IPS-18c (cell line): Measurements from ENCODE around the gene BAIAP2L2.
"Not testable (repeated sequence)": the region's sequence is repeated elsewhere in the genome, so short reads cannot be mapped to it uniquely, and the experiment has no call there.

ENCODE experiments used
- H3K4me3 ChIP-seq: 2 replicates; pipeline ENCODE4 v1.7.0; 2013; ENCODE audit warnings: low read depth, mild to moderate bottlenecking, low read length, moderate library complexity; ENCODE audit not compliant: insufficient read depth
- H3K9me3 ChIP-seq: one replicate; pipeline ENCODE4 v1.6.1; 2013; ENCODE audit warnings: mild to moderate bottlenecking, low read length, moderate library complexity; ENCODE audit not compliant: control insufficient read depth, insufficient read depth

BAIAP2L2 gene

DNA sequence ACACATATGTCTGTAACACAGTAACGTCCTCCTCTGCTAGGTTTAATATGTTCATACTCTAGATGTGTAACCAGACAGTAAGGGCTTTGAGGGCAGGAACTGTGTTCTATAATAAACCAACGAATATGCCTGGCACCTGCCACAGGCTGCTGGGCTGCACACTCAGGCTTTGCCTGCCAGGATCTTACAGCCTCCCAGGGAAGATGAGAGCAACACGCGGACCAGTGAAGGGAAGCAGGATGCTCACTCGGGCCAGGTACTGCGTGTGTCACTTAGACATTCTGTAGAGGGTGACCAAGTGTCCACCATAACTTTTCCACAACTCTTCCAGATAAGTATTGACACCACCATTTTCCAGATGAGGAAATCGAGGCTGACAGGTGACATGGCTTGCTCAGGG lies 21.7 kb upstream of the BAIAP2L2 start:
- no peaks in the 10 kb centered on the region for H3K9me3 ChIP-seq
- H3K4me3 ChIP-seq, result no peak overlapping the region

DNA sequence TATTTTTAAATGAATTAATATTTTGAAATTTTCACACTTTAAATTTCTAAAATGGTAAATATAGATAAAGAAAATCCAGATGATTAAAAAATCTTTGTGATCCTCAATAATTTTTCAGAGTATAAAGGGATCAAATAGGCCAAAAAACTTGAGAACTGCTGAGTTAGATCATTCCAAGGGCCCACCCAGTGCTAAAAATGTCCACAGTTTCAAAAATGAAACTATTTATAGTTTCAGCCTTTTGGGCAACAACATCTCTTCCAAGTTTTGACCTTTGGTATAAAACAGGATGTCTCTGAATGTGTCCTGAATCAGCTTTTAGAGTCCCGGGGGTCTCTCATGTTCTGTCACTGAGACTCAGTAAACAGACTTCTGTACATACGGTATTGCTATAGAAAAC lies 20.9 kb upstream of the BAIAP2L2 start:
- Histone ChIP-seq H3K9me3 (no peaks in the 10 kb centered on the region), H3K4me3 (no peak overlapping the region)

DNA sequence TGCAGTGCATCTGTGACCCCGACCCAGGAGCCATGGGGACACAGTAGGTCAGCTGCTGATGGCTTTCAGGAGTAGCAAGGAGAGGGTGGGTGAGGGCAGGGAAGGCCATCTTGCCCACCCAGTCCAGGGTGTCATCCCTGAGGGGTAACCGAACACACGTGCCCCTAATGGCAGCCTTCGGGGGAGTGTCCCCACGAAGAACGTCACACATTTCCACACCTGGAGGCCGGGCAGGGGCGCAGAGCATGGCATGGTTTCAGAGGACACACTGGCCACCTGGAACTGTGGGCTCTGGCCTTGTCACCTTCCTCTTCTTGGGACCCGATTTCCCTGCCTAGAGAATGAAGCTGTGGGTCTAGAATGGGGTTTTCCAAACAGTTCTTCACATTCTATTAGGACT lies 19.4 kb upstream of the BAIAP2L2 start:
- no peak overlapping the region for H3K4me3 ChIP-seq
- no peaks in the 10 kb centered on the region for H3K9me3 ChIP-seq

DNA sequence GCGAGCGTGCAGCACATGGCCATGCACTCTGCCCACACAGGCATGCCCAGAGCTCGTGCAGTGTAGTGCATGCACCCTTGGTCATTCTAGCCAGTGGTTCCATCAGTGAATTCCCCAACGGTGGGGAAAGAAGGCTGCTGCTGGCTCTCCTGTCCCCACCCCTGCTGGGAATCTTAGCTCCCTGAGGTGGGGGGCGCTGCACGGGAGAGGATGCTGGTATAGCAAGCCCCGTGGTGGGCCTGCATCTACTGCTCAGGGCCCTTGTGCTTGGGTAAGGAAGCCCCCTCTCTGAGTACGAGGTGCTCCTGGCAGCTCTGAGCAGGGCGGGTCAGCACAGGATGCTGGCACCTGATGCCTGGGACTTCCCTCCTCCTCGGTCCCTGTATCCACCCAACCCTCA lies 18.5 kb upstream of the BAIAP2L2 start:
- Histone ChIP-seq H3K9me3 (no peaks in the 10 kb centered on the region), H3K4me3 (no peak overlapping the region)

DNA sequence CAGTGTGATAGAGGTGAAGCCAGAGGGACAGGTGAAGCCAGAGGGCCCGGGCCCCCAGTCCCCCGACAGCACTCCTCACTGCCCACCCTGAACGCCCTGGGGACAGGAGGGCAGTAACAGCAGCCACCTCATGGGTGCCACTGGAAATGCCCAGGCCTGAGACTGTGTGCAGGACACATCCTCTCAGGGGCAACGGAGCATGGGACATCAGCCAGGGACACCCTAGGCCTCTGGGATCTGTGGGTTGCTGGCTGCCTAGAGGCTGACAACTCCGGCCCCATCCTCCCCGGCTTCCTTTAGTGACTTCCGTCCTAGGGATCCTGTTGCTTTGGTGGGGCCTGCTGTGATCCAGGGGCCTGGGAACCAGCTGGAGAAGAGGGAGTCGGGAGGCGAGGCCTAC lies 17.4 kb upstream of the BAIAP2L2 start:
- H3K9me3 ChIP-seq, result no peaks in the 10 kb centered on the region
- no peak overlapping the region for H3K4me3 ChIP-seq

DNA sequence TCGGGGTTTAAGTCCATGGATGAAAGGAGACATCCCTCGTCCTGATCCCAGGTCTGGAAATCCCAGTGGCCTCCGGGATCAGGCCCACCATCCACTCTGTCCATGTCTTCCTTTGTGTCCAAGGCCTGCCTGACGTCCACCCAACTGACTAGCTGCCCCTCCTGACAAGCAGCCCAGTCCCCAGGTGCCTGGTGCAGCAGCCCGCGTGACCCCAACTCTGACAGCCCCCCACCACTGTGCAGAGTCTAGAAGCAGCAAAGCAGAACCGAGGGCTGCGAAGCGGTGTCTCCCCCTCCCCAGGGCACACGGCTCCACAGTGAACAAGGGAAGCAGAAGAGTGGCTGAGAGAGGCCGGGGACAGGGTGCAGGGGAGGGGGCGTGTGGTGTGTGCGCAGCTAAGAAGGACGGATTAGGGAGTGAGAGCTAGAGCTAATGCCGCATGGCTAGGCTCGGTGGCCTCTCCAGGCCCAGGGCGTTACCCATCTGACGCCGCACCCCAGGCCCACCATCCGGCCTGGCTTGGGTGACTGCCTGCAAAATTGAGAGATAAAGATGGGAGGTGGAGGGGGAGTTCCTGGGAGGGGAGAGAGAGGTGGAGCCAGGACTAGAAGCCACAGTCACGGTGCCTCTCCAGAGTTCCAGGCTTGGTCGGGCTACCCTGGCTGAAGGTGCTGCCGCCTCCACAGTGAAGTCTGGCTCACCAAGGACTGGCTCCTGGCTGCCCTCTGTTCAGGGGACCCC lies 16.6 kb upstream of the BAIAP2L2 start:
- Histone ChIP-seq H3K9me3 (no peaks in the 10 kb centered on the region), H3K4me3 (no peak overlapping the region)

DNA sequence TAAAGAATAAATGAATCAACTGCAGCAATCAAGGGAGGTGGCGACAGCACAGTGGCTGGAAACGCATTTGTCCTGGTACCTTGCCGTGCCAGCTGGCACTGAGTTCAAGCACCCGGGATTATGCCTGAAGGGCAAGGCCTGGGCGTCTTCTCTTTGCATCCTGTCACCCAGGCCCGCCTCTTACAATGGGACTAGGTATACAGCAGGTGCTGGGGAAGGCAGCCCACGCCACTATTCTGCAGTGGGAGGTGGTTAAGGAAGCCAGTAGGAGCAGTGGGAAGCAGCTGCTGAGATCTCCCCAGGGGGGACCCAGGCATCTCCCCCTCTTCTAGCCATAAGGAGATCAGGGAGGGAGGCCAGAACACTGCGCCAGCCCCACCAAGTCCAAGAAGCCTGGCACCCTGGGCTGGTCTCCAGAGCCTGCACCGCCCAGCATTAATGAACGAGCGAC lies 15.3 kb upstream of the BAIAP2L2 start:
- Histone ChIP-seq H3K4me3 (no peak overlapping the region), H3K9me3 (no peaks in the 10 kb centered on the region)

DNA sequence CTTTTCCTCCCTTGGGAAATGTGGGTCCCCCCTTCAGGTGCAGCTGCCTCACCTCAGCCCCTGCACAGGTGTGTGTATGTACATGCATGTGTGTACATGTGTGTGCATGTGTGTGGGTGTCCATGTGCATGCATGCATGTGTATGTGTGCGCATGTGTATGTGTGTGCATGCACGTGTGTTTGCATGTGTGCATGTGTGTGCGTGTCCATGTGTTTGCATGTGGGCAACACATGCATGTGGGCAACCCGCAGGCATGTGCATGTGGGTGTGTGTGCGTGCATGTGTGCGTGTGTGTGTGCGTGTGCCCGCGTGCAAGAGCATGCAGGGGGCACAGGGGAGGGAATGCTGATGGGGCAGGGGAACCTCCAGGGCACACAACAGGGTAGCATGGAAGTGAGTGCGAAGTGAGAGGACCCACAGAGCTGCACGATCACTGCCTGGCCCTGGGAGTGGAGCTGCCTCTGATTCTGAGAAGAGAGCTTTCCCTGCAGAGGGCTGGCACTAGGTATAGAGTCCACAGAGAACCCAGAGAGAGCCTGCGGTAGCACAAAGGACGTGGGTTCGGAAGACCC lies 14.6 kb upstream of the BAIAP2L2 start:
- no peaks in the 10 kb centered on the region for H3K9me3 ChIP-seq
- no peak overlapping the region for H3K4me3 ChIP-seq

DNA sequence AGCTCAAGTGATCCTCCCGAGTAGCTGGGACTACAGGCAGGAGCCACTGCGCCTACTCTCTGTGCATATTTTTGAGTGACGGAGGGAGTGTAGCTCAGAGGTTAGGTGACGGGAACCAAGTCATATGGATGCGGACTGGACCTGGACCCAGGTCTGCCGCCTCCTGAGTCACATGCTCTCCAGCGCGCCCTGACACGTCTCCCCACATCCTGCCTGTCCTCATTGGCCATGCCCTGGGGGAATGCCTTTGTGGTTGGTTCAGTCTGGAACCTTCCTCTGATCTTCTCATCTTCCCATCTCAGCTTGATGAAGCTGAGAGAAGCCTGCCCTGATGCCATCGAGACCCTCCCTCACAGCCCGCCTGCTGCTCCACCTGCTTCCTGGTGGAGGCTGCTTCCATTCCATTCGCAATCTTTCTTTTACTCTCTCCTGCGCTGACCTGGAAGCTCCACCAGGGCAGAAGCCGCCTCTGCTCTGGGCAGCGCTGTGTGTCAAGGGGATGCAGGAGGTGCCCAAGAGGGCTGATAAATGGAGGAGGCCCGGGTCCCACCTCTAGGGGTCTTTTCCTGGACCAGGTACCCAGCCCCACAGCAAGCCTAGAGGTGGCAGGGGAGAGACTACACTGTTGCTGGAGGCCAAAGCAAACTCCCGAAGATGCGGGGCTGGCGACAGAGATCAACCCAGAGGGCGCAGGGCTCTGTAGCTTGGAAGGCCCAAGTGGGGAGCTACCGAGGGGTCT lies 13.9 kb upstream of the BAIAP2L2 start:
- Histone ChIP-seq H3K4me3 (no peak overlapping the region), H3K9me3 (no peaks in the 10 kb centered on the region)

DNA sequence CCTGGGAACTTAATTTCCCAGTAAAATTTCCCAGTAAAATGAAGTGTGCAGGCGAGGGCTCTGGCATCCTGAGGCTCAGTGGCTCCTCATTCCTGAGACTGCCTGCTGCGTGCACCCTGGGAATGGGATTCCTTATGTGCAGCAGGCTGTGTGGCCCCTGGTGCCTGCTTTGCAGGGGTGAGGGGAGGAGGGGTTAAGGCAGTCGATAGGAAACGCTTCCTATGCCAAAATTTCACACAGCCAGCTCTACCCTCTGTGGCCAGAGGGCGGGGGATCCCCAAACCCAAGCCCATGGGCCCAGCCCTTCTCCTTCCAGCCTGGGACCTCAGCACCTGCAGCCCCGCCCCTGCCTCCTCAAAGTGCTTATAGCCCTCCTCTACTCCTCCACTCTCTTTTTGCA lies 12.1 kb upstream of the BAIAP2L2 start:
- Histone ChIP-seq H3K4me3 (no peak overlapping the region), H3K9me3 (no peaks in the 10 kb centered on the region)

DNA sequence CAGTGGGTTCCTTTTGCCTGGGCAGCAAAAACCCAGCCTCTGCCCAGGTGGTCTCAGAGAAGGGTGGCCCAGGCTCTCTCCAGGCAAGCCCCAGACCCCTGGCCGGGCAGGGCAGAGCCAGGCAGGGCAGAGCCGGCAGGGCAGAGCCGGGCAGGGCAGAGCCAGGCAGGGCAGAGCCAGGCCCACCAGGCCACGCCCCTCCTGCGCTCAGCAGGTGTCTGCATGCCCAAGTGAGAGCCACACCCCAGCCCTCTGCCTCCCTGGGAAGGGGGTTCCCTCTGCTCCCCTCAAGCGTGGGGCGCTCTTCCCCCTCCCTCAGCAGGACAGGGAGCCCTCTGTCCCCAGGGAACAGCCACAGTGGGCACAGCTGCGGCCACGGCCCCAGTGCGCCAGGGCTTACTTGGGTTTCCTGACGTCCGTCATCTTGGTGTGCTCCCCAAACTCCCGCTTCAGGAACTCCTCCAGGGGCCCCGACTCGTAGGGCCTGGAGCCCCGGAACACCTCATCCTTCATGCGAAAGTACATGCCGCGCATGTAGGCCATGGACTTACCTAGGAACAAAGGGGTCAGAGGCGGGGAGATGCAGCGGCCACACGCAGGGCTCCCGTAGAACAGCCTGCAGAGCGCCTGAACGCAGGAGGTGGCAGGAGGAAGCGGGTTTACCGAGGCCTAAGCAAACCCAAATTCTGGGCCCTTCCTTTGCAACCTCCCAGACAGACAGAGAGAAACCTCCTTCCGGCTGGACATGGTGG lies 10.1 kb upstream of the BAIAP2L2 start:
- Histone ChIP-seq H3K9me3 (no peaks in the 10 kb centered on the region), H3K4me3 (no peak overlapping the region)

DNA sequence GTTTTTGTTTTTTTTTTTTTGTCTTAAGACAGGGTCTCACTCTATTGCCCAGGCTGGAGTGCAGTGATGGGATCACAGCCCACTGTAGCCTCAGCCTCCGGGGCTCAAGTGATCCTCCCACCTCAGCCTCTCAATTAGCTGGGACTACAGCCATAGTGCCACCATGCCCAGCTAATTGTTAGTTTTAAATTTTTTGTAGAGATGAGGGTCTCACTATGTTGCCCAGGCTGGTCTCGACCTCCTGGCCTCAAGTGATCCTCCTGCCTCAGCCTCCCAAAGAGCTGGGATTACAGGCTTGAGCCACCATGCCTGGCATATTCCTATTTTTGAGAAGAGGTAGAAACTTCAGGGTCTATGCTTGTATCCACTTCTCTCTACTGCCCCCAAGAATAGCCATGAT lies 8.3 kb upstream of the BAIAP2L2 start:
- not testable (repeated sequence) for H3K9me3 ChIP-seq, H3K4me3 ChIP-seq

DNA sequence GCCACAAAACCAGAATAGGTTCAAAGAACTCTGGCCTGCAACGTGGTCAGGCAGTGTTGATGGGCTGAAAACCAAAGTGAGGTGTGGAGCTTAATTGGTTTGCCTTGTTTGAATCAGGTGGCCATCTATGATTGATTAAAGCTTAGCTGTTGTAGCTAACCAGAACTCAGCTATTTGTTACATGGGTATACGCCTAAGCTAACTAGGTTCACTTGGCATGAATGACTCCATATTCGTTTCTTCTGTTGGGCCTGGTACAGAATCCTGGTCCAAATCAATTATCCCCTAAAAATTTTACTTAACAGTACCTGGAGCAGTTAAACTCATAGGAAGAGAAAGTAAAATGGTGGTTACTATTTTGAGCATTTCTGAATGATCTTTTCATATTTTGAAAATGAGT lies 7.7 kb upstream of the BAIAP2L2 start:
- Histone ChIP-seq H3K9me3 (no peaks in the 10 kb centered on the region), H3K4me3 (no peak overlapping the region)

DNA sequence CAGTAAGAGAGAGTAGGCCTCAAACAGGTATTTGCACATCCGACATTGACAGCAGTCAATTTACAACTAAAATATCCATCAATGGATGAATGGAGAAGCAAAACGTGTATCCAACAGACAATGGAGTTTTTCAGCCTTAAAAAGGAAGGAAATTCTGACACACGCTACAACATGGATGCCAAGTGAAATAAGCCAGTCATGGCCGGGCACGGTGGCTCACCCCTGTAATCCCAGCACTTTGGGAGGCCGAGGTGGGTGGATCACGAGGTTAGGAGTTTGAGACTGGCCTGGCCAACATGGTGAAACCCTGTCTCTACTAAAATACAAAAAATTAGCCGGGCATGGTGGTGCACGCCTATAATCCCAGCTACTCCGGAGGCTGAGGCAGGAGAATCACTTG lies 7.1 kb upstream of the BAIAP2L2 start:
- not testable (repeated sequence) for H3K4me3 ChIP-seq, H3K9me3 ChIP-seq

DNA sequence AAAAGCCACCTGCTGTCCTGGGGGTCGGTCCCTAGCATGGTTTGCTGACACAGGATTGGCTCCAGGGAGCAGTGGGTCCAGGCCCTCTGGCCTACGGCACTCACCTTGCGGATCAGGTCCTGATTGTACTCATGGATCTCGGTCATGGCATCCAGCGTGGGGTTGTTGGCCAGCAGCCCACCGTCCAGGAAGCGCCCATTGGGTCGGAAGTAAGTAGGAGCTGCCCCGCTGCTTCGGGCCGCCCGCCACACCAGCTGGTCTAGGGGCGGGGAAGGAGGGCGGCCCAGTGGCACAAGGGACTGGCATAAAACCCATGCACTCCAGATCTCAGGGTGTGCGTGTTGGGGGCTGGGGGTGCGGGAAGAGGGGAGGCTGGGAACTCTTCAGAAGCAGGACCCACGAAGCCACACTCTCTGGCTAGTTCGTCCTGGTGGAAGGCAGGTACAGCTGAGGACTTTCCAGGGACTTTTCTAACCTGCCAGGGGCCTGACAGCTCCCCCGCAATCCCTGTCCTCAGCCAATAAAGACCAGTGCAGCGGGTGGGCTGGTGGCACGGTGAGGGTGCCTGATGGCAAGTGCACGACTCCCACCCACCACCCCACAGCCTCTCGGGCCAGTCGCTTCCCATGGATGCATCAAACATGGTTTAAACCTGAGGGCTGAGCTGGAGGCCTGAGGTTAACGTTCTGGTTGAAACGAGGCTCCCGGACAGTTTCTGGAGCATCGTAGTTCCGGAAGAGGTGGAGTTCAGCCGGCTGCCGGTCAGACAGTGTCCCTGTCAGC lies 5.1 kb upstream of the BAIAP2L2 start:
- Histone ChIP-seq H3K4me3 (no peak overlapping the region), H3K9me3 (no peaks in the 10 kb centered on the region)

DNA sequence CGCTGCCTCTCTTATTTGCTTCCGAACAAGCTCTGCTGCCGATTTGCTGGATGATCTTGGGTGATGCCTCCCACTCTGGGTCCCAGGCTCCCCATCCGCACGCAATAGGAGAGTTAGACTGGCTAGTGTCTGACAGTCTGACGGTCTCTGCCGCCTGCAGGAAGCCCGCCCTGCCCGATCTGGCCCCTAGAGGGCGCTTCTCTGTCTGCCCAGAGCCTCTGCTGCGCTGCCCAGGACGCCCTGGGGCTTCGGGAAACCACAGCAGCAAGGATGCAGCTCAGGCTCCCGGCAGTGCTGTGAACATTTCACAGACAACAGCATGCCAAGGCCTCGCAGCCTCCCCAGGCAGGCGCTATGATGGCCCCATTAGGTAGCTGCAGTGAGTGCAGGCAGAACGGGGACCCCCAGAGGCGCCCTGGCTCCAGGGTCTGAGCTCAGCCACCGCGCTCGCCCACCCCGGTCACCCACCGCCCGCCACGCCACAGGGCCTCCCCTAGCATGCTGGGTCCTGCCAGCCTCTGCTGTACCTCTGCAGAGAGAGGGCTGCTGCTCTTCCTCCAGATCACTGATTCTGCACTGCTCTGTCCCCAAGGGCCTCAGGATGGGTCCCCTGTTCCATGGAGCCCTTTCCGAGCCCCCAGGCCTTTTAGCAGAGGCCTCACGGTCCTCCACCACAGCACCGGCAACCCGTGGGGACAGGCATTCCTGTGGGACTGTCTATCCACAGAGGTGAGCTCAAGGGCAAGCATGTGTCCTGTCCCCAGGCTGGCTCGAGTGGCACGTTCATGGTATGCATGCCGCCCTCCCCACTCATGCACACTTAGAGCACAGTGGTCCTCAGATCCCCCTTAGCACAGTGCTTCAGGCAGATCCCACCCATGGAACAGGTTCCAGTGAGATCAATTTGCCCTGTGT lies 4.3 kb upstream of the BAIAP2L2 start:
- H3K9me3 ChIP-seq, result no peaks in the 10 kb centered on the region

More for the DNA sequence above, 4.3 kb upstream of the BAIAP2L2 start:
- no peak overlapping the region for H3K4me3 ChIP-seq
